Kidney (tissue), 14 donors: Measurements from ENCODE around the gene RAD9A. TPM values are rescaled to one million over a fixed set of nuclear protein-coding genes. Genes with fewer than 3 reads are reported as not detected.

Experiments used
- DNase-seq, 5 donors: peaks; one replicate each; pipeline ENCODE4 v3.0.0-alpha.2; 2013 to 2020
- FAIRE-seq: peaks from 2 replicates; lab custom pipeline; 2012; peaks lifted over from hg19 to GRCh38; lab: Jason Lieb, UNC
- H3K27ac ChIP-seq, 2 donors: one replicate each; pipeline ENCODE4 v1.7.0; 2013; ENCODE audit warnings: low read depth in 2 of 2, low read length in 2 of 2, inconsistent platforms in 1 of 2
- H3K27me3 ChIP-seq: one replicate; pipeline ENCODE4 v1.7.1; 2013; ENCODE audit warnings: low read length, inconsistent platforms; ENCODE audit not compliant: control insufficient read depth, insufficient read depth
- H3K36me3 ChIP-seq, 3 donors: one replicate each; pipeline versions ENCODE4 v1.7.0 to v1.7.1; 2013; ENCODE audit warnings: low read length in 3 of 3, control low read depth in 1 of 3, inconsistent platforms in 1 of 3; ENCODE audit not compliant: insufficient read depth in 3 of 3, control insufficient read depth in 2 of 3
- H3K4me1 ChIP-seq, 3 donors: one replicate each; pipeline versions ENCODE4 v1.7.0 to v1.7.1; 2013; ENCODE audit warnings: low read length in 3 of 3, inconsistent platforms in 1 of 3, low read depth in 1 of 3; ENCODE audit not compliant: control insufficient read depth in 2 of 3, insufficient read depth in 2 of 3
- H3K4me3 ChIP-seq, 3 donors: one replicate each; pipeline versions ENCODE4 v1.7.0 to v1.8.1; 2013; ENCODE audit warnings: low read length in 3 of 3, control low read depth in 1 of 3, inconsistent platforms in 1 of 3
- H3K9ac ChIP-seq, 3 donors: one replicate each; pipeline versions ENCODE4 v1.7.0 to v1.7.1; 2013; ENCODE audit warnings: low read length in 3 of 3, control low read depth in 1 of 3, inconsistent platforms in 1 of 3
- H3K9me3 ChIP-seq, 3 donors: one replicate each; pipeline versions ENCODE4 v1.7.0 to v1.7.1; 2013; ENCODE audit warnings: low read length in 3 of 3, control low read depth in 1 of 3, inconsistent platforms in 1 of 3; ENCODE audit not compliant: control insufficient read depth in 2 of 3, insufficient read depth in 1 of 3
- CTCF ChIP-seq: IDR thresholded peaks from 3 replicates; pipeline ENCODE4 v1.5.1; 2012; ENCODE audit warnings: mild to moderate bottlenecking, moderate library complexity, borderline replicate concordance; ENCODE audit not compliant: insufficient read depth; ENCODE audit errors: extremely low read depth
- intact Hi-C: fragments of 100-400 bp; cut with DNase I; formaldehyde crosslinking; loops from one replicate; pipeline ENCODE4 v1.11.1; 2022
- polyA plus RNA-seq: library from polyadenylated mRNA; stranded (reverse); fragments of 350-450 nt; fragmentation: Illumina TruSeq; extraction: RNeasy Lipid Tissue Mini Kit (QIAGEN cat#74804); gene quantifications from one replicate; pipeline ENCODE4 v1.2.3, GENCODE V29; 2014; ENCODE audit warnings: low read depth, low replicate concordance; ENCODE audit not compliant: insufficient read depth
- total RNA-seq: library from RNA; stranded (reverse); fragmentation: NEBNext Ultra II Directional; extraction: Animal tissue kit (Norgen Biotek cat#: 25700); gene quantifications from one replicate; pipeline ENCODE4 v1.2.1, GENCODE V29; 2021
- donor health status: control.
- donor health status: control.
- donor health status: control.
- donor health status: control.
- donor health status: control.
- donor health status: DM: yes; HTN: yes; CAD: no.
- donor health status: Normal renal cell carcinoma (clear cell type).

The RAD9A gene
- total and polyA plus RNA-seq, 2 donors from 2014 or later, result 16.4 to 17.8 TPM

DNA sequence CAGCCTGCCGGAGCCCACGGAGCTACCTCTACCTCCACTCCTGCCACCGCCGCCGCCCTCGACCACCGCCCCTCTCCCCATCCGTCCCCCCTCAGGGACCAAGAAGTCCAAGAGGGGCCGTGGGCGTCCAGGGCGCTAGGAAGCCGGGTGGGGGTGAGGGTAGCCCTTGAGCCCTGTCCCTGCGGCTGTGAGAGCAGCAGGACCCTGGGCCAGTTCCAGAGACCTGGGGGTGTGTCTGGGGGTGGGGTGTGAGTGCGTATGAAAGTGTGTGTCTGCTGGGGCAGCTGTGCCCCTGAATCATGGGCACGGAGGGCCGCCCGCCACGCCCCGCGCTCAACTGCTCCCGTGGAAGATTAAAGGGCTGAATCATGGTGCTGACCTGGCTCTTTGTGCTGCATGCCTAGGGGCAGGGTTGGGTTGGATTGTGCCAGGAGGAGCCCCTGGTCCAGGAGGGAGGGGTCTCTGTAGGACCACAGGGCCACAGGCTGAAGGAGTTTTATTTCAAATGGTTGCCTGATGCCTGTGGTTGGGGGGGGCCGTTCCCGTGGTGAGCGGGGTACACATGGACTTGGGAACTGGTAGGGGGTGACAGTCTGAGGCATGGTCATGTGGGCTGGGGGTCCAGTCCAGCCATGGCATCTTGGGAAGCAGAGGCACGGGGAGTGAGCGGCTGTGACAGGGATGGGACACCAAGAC, 43.4 kb downstream of the RAD9A start:
- H3K9me3 ChIP-seq, result no peaks in the 10 kb centered on the region
- no peak overlapping the region for H3K9ac ChIP-seq
- no peak for TF ChIP-seq CTCF
- no peaks in the 10 kb centered on the region for H3K27me3 ChIP-seq
- H3K4me3 ChIP-seq, result no peak overlapping the region
- intact Hi-C loops, result no loop called here
- peaks cover 0 to 9% (median 7%) of the 10 kb centered on the region in 3 donors for H3K36me3 ChIP-seq
- DNase-seq (no peak), FAIRE-seq (no peak)
- H3K27ac ChIP-seq, result no peak overlapping the region
- H3K4me1 ChIP-seq, result peaks cover 0 to 4% (median 0%) of the 10 kb centered on the region in 3 donors

DNA sequence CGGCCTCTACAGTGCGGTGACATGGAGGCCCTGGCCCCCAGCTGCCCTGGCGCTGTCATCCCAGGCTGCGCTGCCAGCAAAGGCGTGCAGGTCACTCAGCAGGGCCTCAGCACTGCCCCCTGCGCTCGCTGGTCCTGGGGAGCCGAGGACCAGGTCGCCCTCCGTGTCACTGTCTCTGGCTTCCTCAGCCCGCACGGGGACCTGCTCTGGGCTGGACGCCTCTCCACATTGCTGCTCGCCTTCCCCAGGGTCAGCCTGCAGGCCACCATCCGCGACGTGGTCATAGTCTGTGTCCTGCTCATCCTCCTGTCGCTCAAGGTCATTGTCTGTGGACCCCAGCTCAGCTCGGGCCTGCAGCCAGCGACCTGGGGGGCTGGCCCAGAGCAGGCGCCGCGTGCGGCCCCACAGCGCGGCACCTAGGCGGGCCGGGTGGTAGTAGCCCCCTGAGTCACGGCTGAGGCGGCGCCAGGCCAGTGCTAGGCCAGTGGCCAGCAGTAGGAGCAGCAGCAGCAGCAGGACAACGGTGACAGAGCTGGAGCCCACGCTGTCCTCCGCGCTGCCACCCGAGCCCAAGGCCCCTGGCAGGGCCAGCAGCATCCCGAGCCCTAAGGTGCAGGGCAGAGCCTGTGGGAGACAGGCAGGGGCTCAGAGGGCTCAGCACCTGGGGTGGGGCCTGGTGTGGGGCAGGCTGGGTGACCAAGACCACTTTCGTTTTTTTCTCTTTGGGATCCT, 44.1 kb downstream of the RAD9A start:
- Histone ChIP-seq H3K4me3 (no peak overlapping the region), H3K27me3 (no peaks in the 10 kb centered on the region), H3K27ac (no peak overlapping the region), H3K9ac (no peak overlapping the region), H3K4me1 (peaks cover 0 to 4% (median 0%) of the 10 kb centered on the region in 3 donors), H3K36me3 (peaks cover 0 to 9% (median 7%) of the 10 kb centered on the region in 3 donors), H3K9me3 (no peaks in the 10 kb centered on the region)
- TF ChIP-seq CTCF, result no peak
- FAIRE-seq (no peak), DNase-seq (peak in 1 of 5 donors; percentile 77)
- intact Hi-C loops, result no loop called here

GRCh38 chr11:67436459-67437081, 44.8 kb downstream of the RAD9A start:
- DNase-seq (peak in 1 of 5 donors; percentile 78), FAIRE-seq (no peak)
- Histone ChIP-seq H3K9ac (no peak overlapping the region), H3K36me3 (peaks cover 0 to 9% (median 7%) of the 10 kb centered on the region in 3 donors), H3K27me3 (no peaks in the 10 kb centered on the region), H3K4me1 (peaks cover 0 to 4% (median 0%) of the 10 kb centered on the region in 3 donors), H3K9me3 (no peaks in the 10 kb centered on the region), H3K27ac (no peak overlapping the region), H3K4me3 (no peak overlapping the region)
- TF ChIP-seq CTCF, result no peak
- intact Hi-C loops, result no loop called here
